Muscle layer of duodenum (tissue), 2 donors: Measurements from ENCODE around the gene IL34.

Experiments
- H3K27ac ChIP-seq: one replicate; pipeline ENCODE4 v1.7.0; 2013; ENCODE audit warnings: mild to moderate bottlenecking, low read length
- H3K27me3 ChIP-seq: one replicate; pipeline ENCODE4 v1.7.0; 2013; ENCODE audit warnings: low read depth, mild to moderate bottlenecking, control low read depth, low read length
- H3K36me3 ChIP-seq, 2 donors: one replicate each; pipeline ENCODE4 v1.7.0; 2013; ENCODE audit warnings: low read length in 2 of 2, control low read depth in 1 of 2, mild to moderate bottlenecking in 1 of 2; ENCODE audit not compliant: insufficient read depth in 2 of 2, control insufficient read depth in 1 of 2
- H3K4me1 ChIP-seq, 2 donors: one replicate each; pipeline ENCODE4 v1.7.0; 2013; ENCODE audit warnings: low read length in 2 of 2, mild to moderate bottlenecking in 2 of 2, control low read depth in 1 of 2, moderate library complexity in 1 of 2; ENCODE audit not compliant: insufficient read depth in 2 of 2, control insufficient read depth in 1 of 2
- H3K4me3 ChIP-seq, 2 donors: one replicate each; pipeline ENCODE4 v1.7.0; 2013; ENCODE audit warnings: low read length in 2 of 2, low read depth in 1 of 2, mild to moderate bottlenecking in 1 of 2
- H3K9me3 ChIP-seq, 2 donors: one replicate each; pipeline ENCODE4 v1.7.0; 2013; ENCODE audit warnings: low read length in 2 of 2, control low read depth in 1 of 2, mild to moderate bottlenecking in 1 of 2; ENCODE audit not compliant: control insufficient read depth in 1 of 2
- donor health status: healthy.

The IL34 gene

GRCh38 chr16:70660672-70661350, 14.5 kb downstream of the IL34 start:
- Histone ChIP-seq H3K4me1 (peaks cover 0 to 20% of the 10 kb centered on the region in 2 donors), H3K9me3 (no peaks in the 10 kb centered on the region), H3K27me3 (no peaks in the 10 kb centered on the region), H3K4me3 (no peak overlapping the region), H3K36me3 (peaks cover 5 to 32% of the 10 kb centered on the region in 2 donors), H3K27ac (no peak overlapping the region)

GRCh38 chr16:70661534-70661917, 15.2 kb downstream of the IL34 start:
- Histone ChIP-seq H3K4me3 (no peak overlapping the region), H3K27ac (no peak overlapping the region), H3K36me3 (peaks cover 5 to 39% of the 10 kb centered on the region in 2 donors), H3K27me3 (no peaks in the 10 kb centered on the region), H3K4me1 (peaks cover 0 to 20% of the 10 kb centered on the region in 2 donors), H3K9me3 (no peaks in the 10 kb centered on the region)

GRCh38 chr16:70661918-70662641, 15.7 kb downstream of the IL34 start:
- no peaks in the 10 kb centered on the region for H3K9me3 ChIP-seq
- H3K4me3 ChIP-seq, result no peak overlapping the region
- no peaks in the 10 kb centered on the region for H3K27me3 ChIP-seq
- no peak overlapping the region for H3K27ac ChIP-seq
- H3K4me1 ChIP-seq, result peaks cover 0 to 20% of the 10 kb centered on the region in 2 donors
- H3K36me3 ChIP-seq, result peaks cover 5 to 44% of the 10 kb centered on the region in 2 donors

GRCh38 chr16:70662991-70663523, 16.7 kb downstream of the IL34 start:
- no peaks in the 10 kb centered on the region for H3K27me3 ChIP-seq
- H3K36me3 ChIP-seq, result peaks cover 5 to 50% of the 10 kb centered on the region in 2 donors
- no peak overlapping the region for H3K27ac ChIP-seq
- no peaks in the 10 kb centered on the region for H3K9me3 ChIP-seq
- H3K4me1 ChIP-seq, result peaks cover 0 to 26% of the 10 kb centered on the region in 2 donors
- no peak overlapping the region for H3K4me3 ChIP-seq

- Histone ChIP-seq H3K27ac (no peak overlapping the region), H3K4me3 (no peak overlapping the region), H3K9me3 (no peaks in the 10 kb centered on the region), H3K27me3 (no peaks in the 10 kb centered on the region), H3K36me3 (peaks cover 9 to 55% of the 10 kb centered on the region in 2 donors), H3K4me1 (peaks cover 0 to 28% of the 10 kb centered on the region in 2 donors)
Observed at GRCh38 chr16:70663524-70664324, 17.4 kb downstream of the IL34 start.

- Histone ChIP-seq H3K27me3 (no peaks in the 10 kb centered on the region), H3K9me3 (no peaks in the 10 kb centered on the region), H3K4me3 (no peak overlapping the region), H3K4me1 (peaks cover 0 to 28% of the 10 kb centered on the region in 2 donors), H3K36me3 (peaks cover 14 to 63% of the 10 kb centered on the region in 2 donors), H3K27ac (no peak overlapping the region)
Observed at GRCh38 chr16:70664325-70665112, 18.2 kb downstream of the IL34 start.

GRCh38 chr16:70665113-70665694, 18.8 kb downstream of the IL34 start:
- no peak overlapping the region for H3K27ac ChIP-seq
- H3K9me3 ChIP-seq, result no peaks in the 10 kb centered on the region
- H3K36me3 ChIP-seq, result peaks cover 15 to 70% of the 10 kb centered on the region in 2 donors

GRCh38 chr16:70665806-70666735, 19.7 kb downstream of the IL34 start:
- H3K36me3 ChIP-seq, result peaks cover 18 to 78% of the 10 kb centered on the region in 2 donors
- H3K27me3 ChIP-seq, result no peaks in the 10 kb centered on the region
- no peaks in the 10 kb centered on the region for H3K9me3 ChIP-seq
- H3K4me1 ChIP-seq, result peaks cover 0 to 28% of the 10 kb centered on the region in 2 donors
- no peak overlapping the region for H3K4me3 ChIP-seq
- no peak overlapping the region for H3K27ac ChIP-seq

More at GRCh38 chr16:70665113-70665694, 18.8 kb downstream of the IL34 start:
- Histone ChIP-seq H3K4me3 (no peak overlapping the region), H3K27me3 (no peaks in the 10 kb centered on the region), H3K4me1 (peaks cover 0 to 28% of the 10 kb centered on the region in 2 donors)

- Histone ChIP-seq H3K4me1 (peaks cover 0 to 7% of the 10 kb centered on the region in 2 donors), H3K4me3 (no peak overlapping the region), H3K9me3 (no peaks in the 10 kb centered on the region), H3K36me3 (peaks cover 22 to 76% of the 10 kb centered on the region in 2 donors), H3K27me3 (no peaks in the 10 kb centered on the region), H3K27ac (no peak overlapping the region)
Observed at GRCh38 chr16:70670175-70670574, 23.8 kb downstream of the IL34 start.
